HTR-8/SVneo (cell line): ENCODE results near the gene NBR1.
"Not testable (repeated sequence)": the region's sequence is repeated elsewhere in the genome, so short reads cannot be mapped to it uniquely, and the experiment has no call there.

ENCODE experiments used
- DNase-seq: peaks from one replicate; pipeline ENCODE4 v3.0.0; 2011; ENCODE audit warnings: low spot score, mixed read lengths; ENCODE audit not compliant: insufficient read length
- FAIRE-seq: peaks from 2 replicates; lab custom pipeline; 2011; peaks lifted over from hg19 to GRCh38; lab: Jason Lieb, UNC

The NBR1 gene

GRCh38 chr17:43151880-43152456 is 19.0 kb upstream of the NBR1 start:
- no peak for DNase-seq

GRCh38 chr17:43153197-43153835 is 17.7 kb upstream of the NBR1 start:
- not testable (repeated sequence) for FAIRE-seq, DNase-seq

More at GRCh38 chr17:43151880-43152456, 19.0 kb upstream of the NBR1 start:
- FAIRE-seq = no peak

- FAIRE-seq = no peak
- no peak for DNase-seq
Measured at GRCh38 chr17:43155666-43156065, 15.3 kb upstream of the NBR1 start.

- not testable (repeated sequence) for DNase-seq, FAIRE-seq
Measured at GRCh38 chr17:43159232-43159631, 11.8 kb upstream of the NBR1 start.

GRCh38 chr17:43159957-43160356 is 11.1 kb upstream of the NBR1 start:
- DNase-seq, FAIRE-seq: not testable (repeated sequence)

GRCh38 chr17:43165971-43166370 is 5.0 kb upstream of the NBR1 start:
- FAIRE-seq, DNase-seq: not testable (repeated sequence)

GRCh38 chr17:43169561-43170139 is 1.4 kb upstream of the NBR1 start:
- DNase-seq (no peak), FAIRE-seq (peak; percentile 9)

- DNase-seq (peak; percentile 99), FAIRE-seq (peak; percentile 36)
Measured at GRCh38 chr17:43170140-43170765, 761 bp upstream of the NBR1 start.

GRCh38 chr17:43171586-43172487 is 823 bp downstream of the NBR1 start:
- peak; percentile 64 for DNase-seq
- no peak for FAIRE-seq

- DNase-seq (no peak), FAIRE-seq (no peak)
Measured at GRCh38 chr17:43175213-43176118, 4.5 kb downstream of the NBR1 start.

- FAIRE-seq (no peak), DNase-seq (no peak)
Measured at GRCh38 chr17:43176119-43176570, 5.1 kb downstream of the NBR1 start.

- DNase-seq = no peak
Measured at GRCh38 chr17:43183921-43184320, 12.9 kb downstream of the NBR1 start.

GRCh38 chr17:43186656-43187055 is 15.6 kb downstream of the NBR1 start:
- not testable (repeated sequence) for DNase-seq, FAIRE-seq

More at GRCh38 chr17:43183921-43184320, 12.9 kb downstream of the NBR1 start:
- FAIRE-seq = no peak

- FAIRE-seq = no peak
Measured at GRCh38 chr17:43193251-43193650, 22.2 kb downstream of the NBR1 start.

GRCh38 chr17:43199633-43200032 is 28.6 kb downstream of the NBR1 start:
- FAIRE-seq (no peak), DNase-seq (no peak)

More at GRCh38 chr17:43193251-43193650, 22.2 kb downstream of the NBR1 start:
- no peak for DNase-seq

GRCh38 chr17:43200127-43200526 is 29.1 kb downstream of the NBR1 start:
- DNase-seq (no peak), FAIRE-seq (no peak)

GRCh38 chr17:43203013-43203412 is 32.0 kb downstream of the NBR1 start:
- not testable (repeated sequence) for FAIRE-seq, DNase-seq

GRCh38 chr17:43210576-43210975 is 39.6 kb downstream of the NBR1 start:
- no peak for DNase-seq
- no peak for FAIRE-seq

- DNase-seq = no peak
- FAIRE-seq = no peak
Measured at GRCh38 chr17:43211123-43211479, 40.1 kb downstream of the NBR1 start.
